GM18526 (cell line): ENCODE results near the gene CANT1.

Source experiments
- POLR2A ChIP-seq: IDR thresholded peaks from 3 replicates; pipeline ENCODE4 v1.6.1; 2011; ENCODE audit not compliant: insufficient read length; ENCODE audit errors: extremely low read depth

CANT1 gene

DNA sequence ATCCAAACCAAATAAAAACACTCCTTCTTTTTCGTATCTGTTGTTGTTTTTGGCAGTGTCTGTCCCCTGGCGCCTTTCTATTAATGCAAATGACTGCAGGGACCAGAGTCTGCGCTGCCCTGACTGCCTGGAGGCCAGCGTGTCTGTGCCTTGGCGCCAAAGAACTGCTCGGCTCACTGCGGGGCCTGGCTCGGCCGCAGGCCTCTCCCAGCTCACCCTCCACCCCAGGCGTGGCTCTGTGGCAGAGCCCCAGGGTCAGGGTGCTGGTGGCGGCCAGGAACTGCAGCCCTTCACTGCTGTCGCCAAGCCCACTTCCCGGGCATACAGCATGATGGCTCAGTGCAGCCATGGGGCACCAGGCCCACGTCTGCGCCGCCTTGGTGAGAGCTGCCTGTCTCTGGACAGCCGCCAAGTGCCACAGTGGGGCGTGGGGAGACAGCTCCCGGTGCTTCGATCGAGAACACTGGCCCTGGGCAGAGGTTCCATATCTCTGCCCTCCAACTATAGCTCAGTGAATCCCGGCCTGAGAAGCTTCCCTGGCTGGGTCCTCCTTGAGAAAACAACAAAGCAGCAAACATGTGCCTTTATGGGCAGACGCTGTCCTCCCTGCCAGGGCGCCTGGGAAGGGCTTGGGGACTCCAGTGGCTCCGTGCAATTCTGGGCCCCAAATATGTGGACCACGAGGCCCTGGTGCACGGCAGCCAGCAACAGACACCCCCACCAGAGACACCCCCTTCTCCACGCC is 11.1 kb downstream of the CANT1 start:
- TF ChIP-seq POLR2A = no peak

DNA sequence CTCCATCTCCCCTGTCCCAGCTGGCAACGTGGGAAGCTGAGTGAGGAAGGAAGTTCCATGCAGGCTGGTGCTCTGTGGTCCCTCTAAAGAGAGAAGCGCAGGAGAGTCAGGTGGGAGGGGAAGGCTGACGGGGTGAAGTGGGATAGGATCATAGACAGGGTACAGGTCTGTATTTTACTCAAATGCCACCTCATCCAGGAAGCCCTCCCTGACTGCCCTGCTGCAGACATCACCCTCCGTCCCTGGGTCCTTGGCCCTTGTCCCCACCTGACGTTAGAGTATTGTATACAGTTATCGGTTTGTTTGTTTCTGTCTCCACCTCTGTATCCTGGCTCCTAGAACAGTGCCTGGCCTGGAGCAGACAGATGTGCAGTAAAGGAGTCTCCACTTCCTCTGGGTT is 11.7 kb downstream of the CANT1 start:
- no peak for TF ChIP-seq POLR2A

DNA sequence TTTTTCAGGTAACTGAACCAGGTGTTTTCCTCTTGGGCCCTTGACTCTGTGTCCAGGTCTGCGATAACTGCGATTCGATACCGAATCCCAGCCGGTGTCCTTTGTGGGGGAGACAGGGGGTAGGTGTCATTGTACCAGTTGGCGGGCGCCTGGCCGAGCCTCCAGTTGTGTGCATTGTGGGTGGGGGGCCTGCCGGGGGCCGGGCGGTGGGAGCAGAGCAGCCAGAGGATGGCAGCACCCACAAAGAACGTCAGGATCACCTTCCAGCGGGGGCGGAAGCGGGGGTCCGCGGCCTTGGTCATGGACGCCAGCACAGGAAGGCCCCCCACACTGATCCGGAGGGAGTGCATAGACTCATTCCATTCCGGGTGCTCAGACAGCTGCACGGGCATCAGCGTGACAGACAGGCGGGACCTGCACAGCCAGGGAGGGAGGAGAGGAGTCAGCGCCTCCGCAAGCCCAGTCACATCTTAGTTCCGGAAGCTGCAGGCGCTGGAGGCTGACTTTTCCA is 12.3 kb downstream of the CANT1 start:
- no peak for TF ChIP-seq POLR2A

GRCh38 chr17:78996781-78997201 is 12.8 kb downstream of the CANT1 start:
- no peak for TF ChIP-seq POLR2A

GRCh38 chr17:78995761-78996451 is 13.7 kb downstream of the CANT1 start:
- no peak for TF ChIP-seq POLR2A

DNA sequence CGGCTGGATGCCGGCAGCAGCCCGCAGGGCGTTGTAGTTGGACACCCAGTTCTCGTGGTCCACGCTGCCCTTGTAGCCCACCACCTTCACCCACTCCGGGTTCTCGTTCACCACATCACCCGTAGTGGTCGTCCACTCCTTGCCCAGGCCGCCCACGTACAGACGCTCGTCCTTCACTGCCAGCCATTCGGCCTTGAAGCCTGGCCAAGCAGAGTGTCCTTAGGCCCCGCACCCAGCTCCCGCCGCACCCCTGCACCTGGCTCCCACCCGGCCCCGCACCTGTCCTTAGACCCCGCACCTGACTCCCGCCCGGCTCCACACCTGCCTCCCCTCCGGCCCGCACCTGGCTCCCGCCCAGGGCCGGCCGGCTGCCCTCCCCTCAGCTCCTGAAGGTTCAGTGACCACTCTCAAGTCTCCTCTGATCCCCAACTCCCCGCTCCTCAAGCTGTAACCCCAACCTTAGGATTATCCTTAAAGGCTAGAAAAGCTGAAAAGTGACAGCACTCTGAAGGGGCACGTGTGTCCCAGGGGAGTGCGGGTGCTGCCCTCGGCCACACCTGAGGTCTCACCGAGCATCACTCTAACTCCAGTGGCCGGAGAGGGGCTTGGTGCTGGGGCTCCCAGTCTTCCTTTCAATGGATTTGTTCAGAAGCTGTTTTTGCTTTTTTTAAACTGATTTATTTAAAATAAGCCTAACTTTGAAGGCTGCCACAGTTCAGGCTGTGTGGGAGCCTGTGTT is 14.4 kb downstream of the CANT1 start:
- TF ChIP-seq POLR2A = no peak

- TF ChIP-seq POLR2A = no peak
Observed at GRCh38 chr17:78993981-78994671, 15.4 kb downstream of the CANT1 start.

DNA sequence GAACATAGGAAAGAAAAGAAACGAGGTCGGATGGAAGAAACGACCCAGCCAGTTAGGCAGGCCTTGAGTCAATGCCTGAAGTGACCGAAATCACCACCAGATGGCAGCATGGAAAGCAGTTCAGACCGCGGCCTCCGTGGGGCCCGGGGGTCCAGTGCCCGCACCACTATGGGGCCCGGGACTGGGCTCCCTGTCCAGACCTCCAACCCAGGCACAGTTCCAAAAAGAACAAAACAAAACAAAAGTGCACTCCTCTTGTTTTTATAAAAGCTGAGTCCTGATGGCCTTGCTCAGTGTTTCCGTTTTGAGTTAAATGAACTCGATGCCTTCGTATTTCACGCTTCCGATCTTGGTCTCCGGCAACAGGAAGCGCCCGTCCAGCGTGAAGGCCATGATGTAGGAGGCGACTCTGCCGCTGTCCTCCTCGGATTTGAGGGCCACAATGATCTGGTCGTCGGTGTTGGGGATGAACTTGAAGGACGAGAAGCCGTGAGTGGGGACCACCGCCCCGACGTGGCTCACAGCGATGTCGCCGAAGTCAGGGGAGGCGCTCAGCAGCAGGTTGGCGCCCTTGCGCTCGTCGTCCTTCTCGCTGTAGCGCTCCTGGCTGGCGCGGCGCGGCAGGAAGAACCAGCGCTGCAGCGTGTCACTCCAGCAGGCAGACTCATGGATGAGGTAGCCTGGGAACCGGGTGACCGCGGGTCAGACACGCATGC is 16.2 kb downstream of the CANT1 start:
- TF ChIP-seq POLR2A = no peak

GRCh38 chr17:78992542-78993212 is 16.9 kb downstream of the CANT1 start:
- TF ChIP-seq POLR2A = no peak

- TF ChIP-seq POLR2A = no peak
Observed at GRCh38 chr17:78991906-78992532, 17.5 kb downstream of the CANT1 start.

- no peak for TF ChIP-seq POLR2A
Observed at GRCh38 chr17:78991017-78991738, 18.4 kb downstream of the CANT1 start.

DNA sequence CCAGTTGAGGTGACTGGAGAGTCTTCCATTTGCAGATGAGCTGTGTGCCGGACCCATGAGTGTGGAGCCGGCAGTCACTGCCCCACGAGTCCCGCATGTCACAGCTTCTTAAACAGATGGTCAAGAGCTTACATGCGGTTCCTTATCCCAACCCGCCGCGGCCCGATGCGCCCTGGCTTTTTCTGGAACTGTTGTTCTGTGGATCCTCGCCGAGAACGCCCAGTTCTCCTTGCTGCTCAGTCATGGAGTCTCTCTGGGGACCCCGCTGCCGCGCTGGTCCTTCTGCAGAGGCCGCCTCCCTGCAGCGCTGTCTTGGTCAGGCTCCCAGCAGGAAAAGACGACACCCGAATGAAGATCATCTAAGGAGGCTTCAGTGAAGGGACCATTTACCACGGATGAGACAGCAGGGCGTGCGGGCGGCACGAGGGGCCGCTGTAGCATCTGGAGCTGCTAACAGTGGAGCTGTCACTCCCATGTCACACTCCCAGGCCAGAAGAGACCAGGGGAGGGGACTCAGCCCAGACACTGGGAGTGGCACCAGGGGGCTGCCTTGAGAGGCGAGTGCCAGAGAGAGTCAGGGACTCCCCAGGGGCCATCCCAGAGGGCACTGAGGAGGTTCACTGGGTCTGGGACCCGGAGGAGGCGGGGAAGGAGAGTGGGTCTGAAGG is 19.1 kb downstream of the CANT1 start:
- no peak for TF ChIP-seq POLR2A
